NCI-H460 (cell line): ENCODE measurements around the gene GPHB5. TPM values are rescaled to one million over a fixed set of nuclear protein-coding genes. Genes with fewer than 3 reads are reported as not detected.
A peak's percentile ranks its signal among the peaks of the same experiment; 100 is the strongest.
"Not testable (repeated sequence)": the region's sequence is repeated elsewhere in the genome, so short reads cannot be mapped to it uniquely, and the experiment has no call there.

Experiments used
- DNase-seq: peaks from one replicate; pipeline ENCODE4 v3.0.0-alpha.2; 2016; ENCODE audit warnings: low read depth; ENCODE audit errors: extremely low read depth
- total RNA-seq: library from RNA; depleted of rRNA; stranded (reverse); fragments of >200 nt; shearing (Covaris generic); gene quantifications from 2 replicates; pipeline ENCODE4 v1.2.3, GENCODE V29; 2014

Gene GPHB5
- total RNA-seq, 1 experiment from 2014 or later, result not detected

DNA sequence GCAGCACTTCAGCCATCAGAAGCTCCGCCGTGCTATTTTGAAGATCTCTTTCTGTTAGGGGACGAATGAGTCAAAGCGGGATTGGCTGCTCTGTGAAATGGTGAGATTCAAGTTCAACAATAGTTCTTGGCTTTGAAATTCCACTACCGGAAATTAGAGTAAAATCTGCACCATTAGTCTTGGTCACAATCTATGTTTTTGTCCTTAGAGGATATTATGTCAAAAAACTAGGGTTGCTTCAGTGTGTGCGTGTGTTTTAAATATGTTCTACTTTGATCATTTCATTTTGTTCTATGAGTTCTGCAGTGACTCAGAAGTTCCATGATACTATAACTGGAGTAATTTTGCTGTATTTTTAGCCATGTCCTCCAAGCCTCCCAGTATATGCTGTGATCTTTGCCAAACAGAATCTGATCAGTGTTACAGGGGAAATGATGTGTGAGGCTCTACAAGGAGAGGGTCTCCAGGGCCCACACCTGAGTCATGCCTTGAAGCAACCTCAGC, 22.6 kb downstream of the GPHB5 start:
- DNase-seq, result no peak

DNA sequence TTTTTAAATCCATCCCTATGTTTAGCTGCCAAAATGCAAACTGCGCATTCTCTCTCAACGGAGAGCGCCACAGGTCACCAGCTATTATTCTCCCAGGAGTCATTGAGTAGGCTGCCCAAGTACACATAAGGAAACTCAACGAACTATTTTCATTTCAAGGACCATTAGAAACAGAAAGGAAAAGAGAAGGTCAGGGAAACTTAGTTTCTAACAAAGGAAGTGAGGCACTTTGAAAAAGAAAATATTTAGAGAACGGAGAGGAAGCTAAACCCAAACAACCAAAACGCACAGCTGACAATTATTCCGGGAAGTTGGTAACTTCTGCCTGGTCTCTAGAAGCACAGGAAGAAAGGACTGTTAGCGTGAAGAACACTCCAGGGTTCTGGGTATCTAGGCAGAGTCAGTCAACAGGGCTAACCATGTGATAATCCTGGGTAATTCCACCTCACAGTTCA, 23.5 kb downstream of the GPHB5 start:
- no peak for DNase-seq

DNA sequence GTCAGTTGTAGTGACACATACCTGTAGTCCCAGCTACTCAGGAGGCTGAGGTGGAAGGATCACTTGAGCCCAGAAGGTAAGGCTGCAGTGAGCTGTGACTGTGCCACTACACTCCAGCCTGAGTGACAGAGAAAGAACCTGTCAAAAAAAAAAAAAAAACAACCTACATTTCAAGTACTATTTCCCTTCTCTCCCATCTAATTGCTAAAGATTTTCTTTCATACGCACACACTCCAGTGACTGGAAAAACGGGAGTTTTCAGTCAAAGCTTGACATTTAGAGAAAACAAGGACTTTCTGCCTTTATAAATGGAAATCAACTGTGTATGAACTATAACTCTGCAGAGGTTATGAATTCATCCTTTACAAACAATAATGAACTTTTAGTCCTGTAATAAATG, 25.9 kb downstream of the GPHB5 start:
- DNase-seq, result no peak

DNA sequence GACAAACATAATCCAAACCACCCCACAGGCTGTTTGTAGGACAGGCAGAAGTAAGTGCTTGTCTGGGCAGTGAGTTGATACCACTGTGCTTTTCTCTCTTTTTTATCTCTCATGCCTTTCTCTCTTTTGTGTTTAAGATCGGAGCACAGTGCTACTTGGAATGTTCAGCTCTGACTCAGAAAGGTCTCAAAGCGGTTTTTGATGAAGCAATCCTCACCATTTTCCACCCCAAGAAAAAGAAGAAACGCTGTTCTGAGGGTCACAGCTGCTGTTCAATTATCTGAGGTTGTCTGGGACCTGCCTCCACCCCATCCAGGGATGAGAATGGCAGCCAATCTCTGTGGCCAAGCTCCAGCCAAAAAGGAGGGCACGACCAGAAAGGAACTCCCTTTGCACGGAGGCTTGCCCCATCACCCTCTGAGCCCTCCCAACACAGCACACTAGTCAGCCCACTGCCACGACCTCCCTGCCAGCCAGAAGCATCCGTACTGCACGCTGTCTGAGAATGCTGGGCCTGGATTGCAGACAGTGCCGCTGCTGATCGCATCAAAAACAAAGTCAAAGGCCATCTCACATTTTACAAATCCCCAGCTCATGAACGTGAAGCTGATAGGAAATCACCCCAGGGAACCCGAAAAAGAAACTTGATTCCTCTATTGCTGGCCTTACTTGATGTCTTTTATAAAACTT, 27.8 kb downstream of the GPHB5 start:
- DNase-seq, result no peak

DNA sequence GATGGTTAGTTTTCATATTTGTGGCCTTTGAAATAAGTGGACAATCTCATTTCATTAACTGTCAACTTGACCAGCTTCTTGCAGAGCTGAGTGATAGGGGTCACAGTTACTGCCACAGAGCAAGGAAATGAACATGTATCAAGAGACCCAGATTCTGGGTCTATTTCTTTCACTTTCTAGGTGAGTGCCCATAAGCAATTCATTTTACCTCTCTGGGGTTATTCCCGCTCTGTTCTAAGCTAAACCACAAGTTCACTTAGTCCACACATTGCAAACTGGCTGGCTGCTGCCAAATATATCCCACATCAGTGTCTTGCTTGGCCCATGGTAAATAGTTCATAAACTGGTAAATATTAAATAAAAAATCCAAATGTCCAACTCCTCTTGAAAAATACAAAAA, 29.9 kb downstream of the GPHB5 start:
- no peak for DNase-seq

DNA sequence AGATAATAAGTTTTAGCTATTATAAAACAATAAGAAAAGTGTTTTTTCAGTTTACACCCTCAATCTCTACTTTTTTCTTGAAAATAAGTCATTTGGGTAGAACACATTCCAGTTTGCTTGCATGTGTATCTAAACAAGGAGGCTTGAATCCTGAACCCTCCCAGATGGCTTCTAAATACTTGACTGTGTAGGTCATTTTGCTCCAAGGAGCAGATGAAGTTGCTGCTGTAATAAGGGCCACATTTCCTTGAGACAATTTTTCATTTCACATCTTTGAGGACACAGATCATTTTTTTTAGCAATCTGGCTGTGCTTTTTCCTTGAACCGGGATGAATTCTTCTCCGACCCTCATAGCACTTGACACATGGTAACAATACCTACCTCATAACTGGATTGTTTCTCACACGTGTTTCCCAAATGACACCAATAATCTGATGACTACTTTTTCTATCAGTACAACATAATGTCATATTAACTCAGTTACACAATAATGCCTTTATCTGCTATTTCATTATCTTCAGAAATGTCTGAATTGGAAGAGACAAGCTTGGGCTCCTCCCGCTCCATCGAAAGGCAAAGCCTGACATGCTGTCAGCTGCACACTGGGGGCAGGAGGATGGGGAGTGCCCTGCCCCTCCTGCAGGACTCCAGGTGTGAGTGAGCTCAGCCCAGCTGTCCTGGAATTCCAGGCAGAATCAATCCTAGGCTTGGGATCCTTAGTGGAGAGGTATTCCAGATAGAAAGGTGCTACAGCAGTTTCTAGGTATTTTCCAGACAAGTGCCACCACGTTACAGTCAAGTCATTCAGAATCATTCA, 30.9 kb downstream of the GPHB5 start:
- DNase-seq, result no peak

DNA sequence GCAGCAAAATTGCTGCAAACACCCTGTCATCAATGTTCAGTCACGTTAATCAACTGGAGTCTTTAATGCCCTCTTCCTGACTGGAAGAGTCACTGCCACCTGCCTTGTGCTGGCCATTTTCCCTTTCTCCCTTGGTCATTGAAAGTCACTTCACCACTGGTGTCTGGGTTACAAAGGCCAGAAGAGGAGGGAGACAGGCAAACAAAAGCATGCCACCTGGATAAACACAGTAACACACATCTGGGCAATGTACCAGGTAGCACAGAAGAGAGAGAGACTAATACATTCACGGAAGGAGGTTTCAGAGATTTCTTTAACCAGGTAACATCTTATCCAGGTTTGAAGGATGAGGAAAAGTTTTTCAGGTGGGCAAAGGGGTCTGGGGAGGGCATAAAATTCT, 32.7 kb downstream of the GPHB5 start:
- no peak for DNase-seq

DNA sequence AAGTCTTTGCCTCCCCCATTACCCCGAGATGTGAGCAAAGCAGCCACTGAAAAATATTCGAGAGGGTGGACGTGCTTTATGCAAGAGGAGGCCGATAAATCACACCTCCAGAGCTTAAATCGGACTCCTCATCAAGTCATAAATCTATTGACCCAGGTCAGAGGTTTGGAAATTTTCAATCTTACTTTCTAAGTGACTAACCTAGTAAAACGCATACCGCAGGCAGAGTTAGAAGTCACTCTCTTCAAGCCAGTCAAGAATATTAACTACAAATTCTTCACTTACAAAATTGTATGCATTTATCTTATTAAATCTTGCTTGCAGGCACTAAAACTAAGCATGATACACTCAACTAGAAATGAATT, 34.9 kb downstream of the GPHB5 start:
- DNase-seq, result no peak

DNA sequence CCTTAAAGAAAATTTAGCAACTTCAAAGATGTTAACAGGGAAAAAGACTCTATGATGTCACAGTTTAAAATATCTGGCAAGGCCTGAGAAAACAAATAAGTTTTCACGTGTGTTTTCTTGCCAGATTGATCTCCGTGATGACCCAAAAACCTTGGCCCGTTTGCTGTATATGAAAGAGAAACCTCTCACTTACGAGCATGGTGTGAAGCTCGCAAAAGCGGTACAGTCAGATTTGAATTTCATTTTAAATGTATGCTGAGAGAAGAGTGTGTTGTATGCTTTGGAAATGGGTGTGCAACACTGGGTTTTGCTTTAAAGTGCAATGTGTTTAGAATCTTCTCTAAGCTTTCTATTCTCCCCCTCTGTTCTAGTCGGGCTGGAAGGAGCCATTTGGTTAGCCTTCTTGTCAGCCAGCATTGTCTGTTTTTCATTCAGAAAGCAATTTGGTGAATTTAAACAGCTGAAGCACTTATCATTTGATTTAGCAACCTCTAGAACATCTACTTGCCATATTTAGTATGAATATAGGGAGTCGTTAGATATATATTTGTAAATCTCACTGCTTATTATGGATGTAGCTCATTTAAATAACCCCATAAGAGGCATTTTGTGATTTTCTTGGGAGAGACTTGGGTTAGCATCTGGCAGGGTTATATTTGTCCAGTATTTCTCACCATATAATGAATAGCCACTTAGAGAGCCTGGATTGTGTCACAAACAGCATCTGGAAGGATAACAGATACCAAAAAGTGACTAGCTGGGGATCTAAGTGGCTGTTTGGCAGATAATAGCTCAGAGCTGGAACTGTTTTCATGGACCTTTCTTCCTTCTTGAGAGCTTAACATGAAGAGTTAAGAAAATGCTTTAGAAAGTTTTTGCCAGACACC, 35.5 kb downstream of the GPHB5 start:
- DNase-seq, result no peak

DNA sequence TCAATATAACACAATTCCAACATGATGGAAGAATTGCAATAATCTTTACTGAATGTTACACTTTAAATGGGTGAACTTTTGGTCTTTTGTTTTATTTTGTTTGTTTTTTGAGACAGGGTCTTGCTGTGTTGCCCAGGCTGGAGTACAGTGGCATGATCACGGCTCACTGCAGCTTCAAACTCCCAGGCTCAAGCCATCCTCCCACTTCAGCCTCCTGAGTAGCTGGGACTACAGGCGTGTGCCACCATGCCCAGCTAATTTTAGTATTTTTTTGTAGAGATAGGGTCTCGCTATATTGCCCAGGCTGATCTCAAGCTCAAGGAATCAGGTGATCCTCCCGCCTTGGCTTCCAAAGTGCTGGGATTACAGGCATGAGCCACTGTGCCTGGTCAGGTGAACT, 38.8 kb downstream of the GPHB5 start:
- DNase-seq, result not testable (repeated sequence)

DNA sequence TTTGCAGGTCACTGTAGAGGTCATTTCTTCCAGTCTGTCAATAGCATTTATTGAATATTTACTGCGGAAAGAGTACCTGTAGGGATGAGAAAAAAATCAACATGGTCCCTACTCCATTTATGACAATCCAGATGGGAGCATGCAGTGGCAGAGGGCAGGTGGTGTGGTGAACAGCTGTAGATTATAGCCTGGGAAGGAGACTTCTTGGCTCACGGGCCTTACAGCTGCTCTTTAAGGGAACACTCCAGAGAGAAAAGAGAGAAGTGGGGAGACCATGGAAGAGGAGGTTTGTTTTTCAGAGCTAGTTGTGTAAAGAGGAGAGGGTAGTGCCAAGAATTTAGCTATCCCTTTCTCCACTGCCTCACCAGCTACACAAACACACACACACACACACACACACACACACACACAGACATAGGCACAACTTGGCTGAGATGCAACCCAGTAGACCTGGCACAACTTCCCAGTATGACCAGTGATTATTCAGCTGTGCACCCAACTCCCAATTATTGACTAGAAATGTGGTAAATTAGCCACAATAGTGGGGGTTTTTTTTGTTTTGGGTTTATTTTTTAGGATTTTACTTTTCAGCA, 41.0 kb downstream of the GPHB5 start:
- DNase-seq, result no peak

DNA sequence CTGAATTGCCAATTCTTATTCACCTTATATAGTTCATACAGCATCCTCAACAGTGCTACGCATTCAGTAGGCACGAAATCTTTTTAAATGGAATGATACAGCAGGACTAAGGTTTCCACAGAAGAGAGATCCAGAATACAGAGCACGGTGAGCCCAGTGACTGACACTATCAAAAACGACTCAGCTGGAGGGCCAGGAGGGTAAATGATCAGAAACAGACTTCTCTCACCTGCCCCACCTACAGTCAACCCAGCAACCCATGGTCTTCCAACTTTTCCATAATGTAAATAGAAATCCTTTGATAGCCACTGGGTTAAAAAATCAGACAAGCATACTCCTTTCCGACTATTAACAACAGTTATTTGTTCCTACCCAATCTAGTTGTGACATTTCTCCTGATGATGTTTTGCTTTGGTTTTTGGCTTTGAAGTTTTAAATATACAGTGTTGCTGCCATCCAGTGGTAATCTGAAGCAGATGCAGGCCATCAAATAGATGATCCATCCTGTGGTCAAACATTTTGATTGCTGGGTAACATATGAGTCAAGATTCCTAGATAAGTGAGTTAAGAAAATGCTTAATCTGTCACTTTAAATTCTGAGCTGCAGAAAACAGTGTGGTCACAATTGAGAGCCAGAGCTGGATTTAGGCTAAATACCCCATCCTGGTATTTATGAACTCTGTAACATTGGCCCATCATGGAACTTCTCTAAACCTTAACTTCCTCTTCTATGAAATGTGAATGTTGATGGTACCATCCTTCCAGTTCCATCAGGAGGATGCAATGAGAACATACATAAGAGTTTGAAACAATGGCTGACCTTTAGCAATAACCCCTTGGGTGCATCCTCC, 42.0 kb downstream of the GPHB5 start:
- DNase-seq, result peak; percentile 50

DNA sequence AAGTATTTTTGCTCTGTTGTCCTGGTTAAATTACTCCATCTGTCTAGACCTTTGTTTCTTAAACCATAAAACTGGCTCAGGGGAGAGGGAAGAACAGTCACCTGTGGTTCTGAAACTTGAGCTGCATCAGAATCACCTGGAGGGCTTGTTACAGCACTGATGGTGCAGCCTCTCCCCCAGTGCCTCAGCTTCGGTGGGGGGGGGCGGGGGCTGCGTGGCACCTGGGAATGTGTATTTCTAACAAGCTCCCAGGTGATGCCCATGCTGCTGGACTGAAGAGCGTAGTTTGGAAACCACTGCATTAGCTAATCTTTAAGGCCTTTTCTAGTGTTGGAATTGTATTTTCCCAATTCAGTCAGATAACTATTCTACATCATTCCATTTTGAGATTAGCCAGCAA, 42.7 kb downstream of the GPHB5 start:
- DNase-seq, result no peak

DNA sequence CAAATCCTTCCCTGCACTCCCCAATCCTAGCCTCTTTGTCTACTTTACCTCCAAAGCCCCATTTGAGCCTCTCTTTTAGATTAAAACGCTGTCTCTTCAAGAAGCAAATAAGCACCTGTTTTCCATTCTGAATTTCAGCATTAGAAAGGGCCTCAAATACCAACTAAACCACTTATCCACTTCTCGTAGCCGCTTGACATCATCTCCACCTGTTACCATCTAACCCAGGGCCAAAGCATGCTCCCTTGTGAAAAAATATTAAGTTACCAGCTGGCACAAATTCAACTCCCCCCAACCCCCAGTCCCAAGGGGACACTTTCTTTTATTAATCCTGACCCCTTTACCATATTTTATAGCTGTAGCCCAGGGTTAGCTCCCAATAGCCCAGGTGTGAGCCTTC, 43.1 kb downstream of the GPHB5 start:
- DNase-seq, result no peak

DNA sequence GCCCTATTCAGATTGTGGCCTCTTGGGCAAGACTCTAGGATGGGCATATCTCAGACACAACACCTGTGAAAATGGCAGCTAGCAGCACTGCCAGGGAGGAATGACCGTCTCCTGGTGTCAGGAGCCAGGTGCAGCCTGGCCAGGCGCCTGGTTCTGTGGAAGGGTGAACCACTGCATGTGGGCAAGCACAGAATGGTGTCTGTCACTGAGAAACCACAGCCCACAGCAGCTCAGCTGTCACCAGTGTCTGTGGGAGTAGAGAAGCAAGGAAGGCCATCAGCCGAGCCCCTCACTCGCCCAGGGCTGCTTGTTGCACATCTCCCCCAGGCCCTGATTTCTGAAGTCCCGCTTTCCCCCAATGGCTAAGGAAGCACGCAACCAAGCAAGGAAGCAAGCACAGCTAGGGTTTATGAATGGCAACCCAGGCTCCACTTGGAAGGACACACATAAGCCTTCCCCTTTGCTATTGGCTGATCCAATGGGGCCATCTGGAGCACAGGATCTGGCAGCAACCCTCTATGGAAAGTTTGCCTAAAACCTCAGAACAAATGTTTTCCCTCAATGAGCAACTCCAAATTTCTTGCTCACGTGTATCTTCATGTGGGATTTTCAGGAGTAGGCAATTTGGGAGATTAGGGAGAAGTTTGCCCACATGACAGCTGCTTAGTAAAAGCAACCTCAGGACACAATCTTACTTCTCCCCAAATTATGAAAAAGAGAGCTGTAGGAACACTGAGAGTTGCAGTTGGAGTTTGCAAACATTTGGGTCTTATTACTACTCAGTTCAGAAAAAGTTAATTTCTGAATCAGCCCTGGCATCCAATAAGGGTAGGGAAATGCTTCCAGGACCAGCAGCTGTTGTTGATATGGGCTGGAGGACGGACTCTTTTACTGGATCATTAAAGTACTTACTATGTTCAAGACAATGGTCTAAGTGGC, 44.7 kb downstream of the GPHB5 start:
- no peak for DNase-seq

DNA sequence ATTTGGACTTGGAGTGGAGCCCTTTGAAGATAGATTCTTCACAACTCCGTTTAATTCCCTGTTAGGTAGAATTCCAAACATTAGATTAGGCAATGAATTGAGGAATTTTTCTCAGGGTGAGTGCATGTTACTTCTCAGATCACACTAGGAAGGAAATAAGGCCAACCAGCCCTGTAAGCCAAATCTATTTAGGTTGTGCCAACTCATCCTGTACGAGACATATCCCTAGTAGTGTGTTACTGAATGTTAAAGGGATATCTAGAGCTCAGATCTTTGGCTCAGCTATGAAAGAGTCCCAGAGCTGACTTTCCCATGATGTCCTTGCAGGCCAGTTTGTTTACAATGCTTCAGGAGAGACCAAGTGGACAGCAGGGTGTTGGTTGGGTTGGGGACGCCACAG, 45.6 kb downstream of the GPHB5 start:
- DNase-seq, result no peak

DNA sequence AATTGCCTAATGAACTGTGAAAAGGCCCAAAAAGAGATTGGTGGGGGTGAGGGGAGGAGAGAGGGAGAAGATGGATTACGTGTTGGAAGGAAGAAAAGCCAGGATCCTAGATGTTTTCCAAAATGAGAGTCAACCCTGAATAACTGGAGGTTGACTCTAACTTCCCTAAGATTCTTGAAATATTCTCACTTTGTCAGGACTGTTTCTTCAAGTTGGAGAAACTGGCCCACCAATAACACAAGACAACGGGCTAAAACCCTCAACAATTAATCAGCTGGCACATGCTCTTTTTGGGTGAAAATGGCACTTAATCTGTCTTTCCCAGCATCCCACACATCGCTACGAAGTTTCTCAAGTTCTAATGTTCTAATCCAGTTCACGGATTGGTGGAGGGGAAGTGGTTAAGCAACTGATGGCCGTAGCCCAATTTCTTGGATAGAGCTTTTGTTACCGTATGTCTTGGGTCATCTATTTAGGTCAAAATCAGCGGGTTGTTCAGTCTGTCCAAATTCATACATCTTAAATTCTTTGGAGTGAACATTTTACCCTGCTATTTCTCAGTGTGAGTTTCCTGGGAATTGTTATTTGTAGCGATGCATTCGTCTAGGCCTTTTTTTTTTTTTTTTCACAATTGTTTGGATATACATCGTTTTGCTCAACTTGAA, 49.0 kb downstream of the GPHB5 start:
- no peak for DNase-seq

DNA sequence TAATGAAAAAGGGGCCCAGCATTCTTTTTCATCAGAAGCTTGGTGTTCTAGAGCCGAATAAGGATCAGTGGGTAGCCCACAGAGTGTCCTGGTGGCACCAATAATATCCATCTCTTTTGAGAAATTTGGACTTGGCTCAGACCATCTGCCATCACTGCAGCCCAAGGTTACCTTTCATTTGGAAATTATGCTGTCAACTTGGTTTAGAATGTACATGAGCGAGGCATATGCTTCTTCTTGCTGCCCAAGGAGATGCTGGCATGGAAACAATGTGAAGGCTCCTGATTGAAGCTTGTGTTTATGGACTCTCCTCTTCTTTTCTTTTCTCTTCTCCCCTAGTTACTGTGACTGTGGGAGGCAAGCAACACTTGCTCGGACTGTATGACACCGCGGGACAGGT, 50.0 kb downstream of the GPHB5 start:
- no peak for DNase-seq
